GM18867 (cell line): ENCODE measurements around the gene CCL7.
"Not testable (repeated sequence)": the region's sequence is repeated elsewhere in the genome, so short reads cannot be mapped to it uniquely, and the experiment has no call there.

Experiments used
- ATAC-seq: cut with Tn5 transposase; IDR thresholded peaks from one replicate; pipeline ENCODE4 v1.9.1; 2021; ENCODE audit warnings: mild to moderate bottlenecking, moderate library complexity; ENCODE audit not compliant: unreplicated experiment

CCL7 gene

GRCh38 chr17:34269969-34270368 is at the start of gene CCL7:
Gene CCL7 (plus strand): TSS chr17:34270221. CDS start chr17:34270291, 70 bp downstream.
- ATAC-seq = no peak

GRCh38 chr17:34220752-34221395 is 49.1 kb upstream of the CCL7 start:
- no peak for ATAC-seq

DNA sequence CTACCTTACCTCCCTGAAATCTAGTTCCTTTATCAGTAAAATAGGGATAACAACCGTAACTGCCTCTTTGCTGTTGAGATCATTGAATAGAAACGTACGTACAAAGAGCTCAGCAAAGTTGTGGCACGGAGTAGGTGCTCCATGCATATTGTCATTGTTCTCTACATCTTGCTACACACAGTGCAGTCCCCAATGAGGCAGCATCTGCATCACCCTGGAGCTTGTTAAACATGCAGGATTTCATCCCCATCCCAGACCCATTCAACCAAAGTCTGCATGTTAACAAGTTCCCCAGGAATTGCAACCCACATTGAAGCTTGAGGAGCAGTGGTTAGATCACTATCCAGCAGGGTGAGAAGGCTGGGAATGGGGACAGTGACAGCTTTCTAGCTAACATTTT is 48.6 kb upstream of the CCL7 start:
- no peak for ATAC-seq

DNA sequence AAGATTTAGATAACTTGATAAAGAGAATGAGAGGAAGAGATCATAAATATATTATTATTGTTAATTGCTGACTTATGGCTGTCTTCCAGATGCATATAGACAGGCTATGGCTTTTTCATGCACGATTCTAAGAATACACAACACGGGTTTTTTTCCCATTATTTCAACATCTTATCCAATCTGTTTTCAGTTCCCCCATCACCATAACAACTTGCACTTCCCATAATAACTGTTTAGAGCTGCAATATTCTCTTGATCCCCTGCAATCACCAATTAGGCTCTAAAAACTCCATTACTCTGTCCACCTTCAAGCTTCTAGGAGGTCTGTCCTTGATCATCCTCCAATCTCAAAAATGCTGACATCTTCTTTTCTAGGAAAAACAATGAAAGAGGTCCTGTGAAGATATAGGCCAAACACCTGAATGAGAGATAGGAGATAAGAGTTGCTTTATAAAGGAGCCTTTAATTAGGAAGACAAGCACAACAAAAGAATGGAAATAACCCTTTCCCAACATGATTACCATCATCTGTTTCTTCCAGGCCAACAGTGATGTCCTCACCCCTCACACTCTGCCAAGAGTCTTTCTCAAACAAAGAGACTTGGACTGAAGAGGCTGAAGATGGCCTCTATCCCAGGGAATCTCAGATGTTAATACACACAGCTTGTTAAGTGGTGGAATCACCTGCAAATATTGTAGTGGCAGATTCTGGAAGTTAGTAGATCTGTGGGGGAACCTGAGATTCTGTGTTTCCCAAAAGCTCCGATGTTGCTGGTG is 47.1 kb upstream of the CCL7 start:
- no peak for ATAC-seq

DNA sequence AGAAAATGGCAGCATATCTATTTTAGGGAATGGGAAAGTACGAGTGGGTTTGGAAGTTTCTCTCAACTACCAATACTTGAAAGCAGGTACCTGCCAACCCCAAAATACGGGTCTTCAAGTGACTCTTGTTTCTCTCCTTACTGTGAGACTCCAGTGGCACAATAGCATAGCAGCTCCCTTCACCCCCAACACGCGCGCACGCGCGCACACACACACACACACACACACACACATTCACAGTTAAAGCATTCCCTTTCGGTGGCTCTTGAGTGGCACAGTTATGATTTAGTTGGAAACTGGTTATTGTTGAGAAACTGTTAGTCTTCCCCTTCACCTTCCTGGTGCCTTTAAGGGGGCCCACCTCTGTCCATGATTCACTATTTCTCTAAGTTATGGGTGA is 45.0 kb upstream of the CCL7 start:
- ATAC-seq = no peak

GRCh38 chr17:34226011-34226743 is 43.8 kb upstream of the CCL7 start:
- no peak for ATAC-seq

DNA sequence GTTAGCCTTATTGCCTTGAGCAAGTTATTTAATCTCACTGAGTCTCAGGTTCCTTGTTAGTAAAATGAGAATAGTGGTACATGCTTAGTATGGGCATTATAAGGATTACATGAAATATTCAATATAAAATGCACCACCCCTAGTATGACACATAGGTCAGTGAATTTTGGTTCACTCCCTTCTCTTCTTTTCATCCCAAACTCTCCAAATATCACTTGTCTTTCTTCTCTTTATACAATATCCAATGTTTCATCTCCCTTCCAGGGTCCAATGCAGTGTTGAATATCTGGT is 43.3 kb upstream of the CCL7 start:
- no peak for ATAC-seq

DNA sequence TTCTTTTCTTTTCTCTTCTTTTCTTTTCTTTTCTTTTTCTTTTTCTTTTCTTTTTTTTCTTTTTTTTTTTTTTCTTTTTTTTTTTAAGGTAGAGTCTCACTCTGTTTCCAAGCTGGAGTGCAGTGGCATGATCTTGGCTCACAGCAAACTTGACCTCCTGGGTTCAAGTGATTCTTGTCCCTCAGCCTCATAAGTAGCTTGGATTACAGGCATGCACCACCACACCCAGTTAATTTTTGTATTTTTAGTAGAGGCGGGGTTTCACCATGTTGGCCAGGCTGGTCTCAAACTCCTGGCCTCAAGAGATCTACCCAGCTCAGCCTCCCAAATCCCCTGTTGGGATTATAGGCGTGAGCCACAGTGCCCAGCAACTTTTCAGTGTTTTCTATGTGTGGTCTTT is 42.7 kb upstream of the CCL7 start:
- ATAC-seq = not testable (repeated sequence)

DNA sequence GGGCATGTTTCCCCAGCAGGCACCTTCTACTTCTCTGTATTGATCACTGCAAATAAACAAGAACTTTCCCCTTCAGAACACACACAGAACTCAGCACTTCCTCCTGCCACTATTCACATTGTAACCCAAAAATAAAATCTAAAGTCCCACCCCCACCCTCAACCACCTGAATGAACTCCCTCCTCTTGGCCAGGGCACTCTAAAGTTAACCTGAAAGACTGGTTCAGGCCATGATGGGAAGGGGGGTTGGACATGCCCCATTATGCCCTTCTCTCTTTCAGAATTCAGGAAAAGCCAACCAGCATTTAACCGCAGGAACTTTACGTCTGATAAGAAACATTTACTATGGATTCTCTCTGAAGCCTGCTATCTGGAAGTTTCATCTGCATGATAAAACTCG is 42.3 kb upstream of the CCL7 start:
- no peak for ATAC-seq

DNA sequence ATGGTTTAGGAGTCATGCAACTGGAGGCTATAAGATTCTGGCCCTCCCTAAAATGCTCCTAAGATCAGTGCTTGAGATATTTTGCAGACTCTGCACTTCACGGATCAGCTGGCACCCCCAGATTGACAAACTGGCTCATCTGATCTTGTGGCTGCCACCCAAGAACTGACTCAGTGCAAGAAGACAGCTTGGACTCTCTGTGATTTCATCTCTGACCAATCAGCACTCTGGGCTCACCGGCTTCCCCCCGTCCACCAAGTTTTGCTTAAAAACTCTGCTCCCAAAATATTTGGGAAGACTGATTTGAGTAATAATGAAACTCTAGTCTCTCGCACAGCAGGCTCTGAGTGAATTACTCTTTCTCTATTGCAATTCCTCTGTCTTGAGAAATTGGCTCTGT is 41.2 kb upstream of the CCL7 start:
- ATAC-seq = no peak

- ATAC-seq = no peak
These were observed 39.7 kb upstream of the CCL7 start for GRCh38 chr17:34230342-34230741.

DNA sequence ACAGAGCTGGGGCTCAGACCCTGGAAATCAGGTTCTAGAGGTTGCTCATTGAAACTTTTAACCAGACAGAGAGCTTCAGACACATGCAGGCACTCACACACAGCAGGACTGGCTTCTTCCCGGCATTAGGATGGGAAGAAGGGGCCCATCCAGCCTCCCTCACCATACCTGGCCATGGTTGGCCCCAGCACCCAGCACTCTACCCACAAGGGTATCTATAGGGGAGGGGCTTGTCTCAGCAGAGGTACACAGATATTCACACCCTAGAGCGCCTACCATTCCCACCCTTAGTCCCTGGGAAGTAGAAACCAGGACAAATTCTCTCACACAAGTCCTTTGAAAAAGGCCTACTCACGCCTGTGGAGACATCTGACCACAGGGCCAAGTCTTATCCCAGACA is 35.4 kb upstream of the CCL7 start:
- no peak for ATAC-seq

- ATAC-seq = no peak
These were observed 34.5 kb upstream of the CCL7 start for GRCh38 chr17:34235389-34236028.

DNA sequence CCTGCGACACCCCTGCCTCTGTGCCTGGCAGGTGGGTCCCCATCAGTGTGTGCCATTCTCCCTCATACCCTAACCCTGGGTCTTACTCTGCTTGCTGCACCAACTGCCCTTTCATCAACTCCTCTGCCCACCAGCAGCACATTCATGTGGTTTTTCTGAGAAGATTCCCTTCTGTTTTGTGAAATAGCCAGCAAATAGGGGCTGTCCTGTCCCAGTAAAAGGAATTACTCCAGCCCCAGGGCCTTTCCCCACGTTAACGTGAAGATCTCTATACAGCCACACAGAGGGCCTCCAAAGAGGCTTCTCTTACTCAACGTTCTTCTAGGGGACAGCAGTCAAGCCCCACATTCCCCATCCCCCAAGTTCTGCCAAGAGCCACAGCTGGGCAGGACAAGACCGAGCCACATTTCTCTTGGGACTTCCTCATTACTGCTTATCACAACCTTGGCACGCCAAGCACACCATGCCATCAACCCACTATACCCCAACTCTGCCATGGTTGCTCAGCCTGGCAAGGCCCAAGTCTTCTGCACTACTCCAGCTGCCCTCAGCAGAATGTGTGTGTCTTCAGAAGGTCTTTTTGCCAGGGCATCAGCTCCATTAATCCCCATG is 33.6 kb upstream of the CCL7 start:
- ATAC-seq = no peak

DNA sequence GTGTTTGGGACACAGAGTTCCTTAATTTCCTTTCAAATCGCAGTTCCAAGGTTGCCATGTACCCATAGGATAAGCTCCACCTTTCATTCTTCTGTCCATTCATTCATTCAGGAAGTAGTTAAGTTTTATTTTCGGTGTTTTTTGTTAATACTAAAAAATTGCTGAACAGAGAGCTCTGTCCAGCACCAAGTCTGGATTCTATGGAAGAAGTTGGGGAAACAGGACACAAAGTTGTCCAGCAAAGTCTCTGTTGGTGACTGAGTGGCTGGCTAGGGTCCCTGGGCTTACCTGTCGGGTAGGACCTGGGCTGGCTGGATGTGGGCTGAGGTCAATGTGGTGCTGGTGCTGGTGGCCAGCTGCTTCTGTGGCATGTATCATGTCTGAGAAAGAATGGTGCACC is 32.6 kb upstream of the CCL7 start:
- ATAC-seq = no peak

GRCh38 chr17:34241062-34241461 is 29.0 kb upstream of the CCL7 start:
- ATAC-seq = no peak

GRCh38 chr17:34242587-34243363 is 27.2 kb upstream of the CCL7 start:
- ATAC-seq = no peak

DNA sequence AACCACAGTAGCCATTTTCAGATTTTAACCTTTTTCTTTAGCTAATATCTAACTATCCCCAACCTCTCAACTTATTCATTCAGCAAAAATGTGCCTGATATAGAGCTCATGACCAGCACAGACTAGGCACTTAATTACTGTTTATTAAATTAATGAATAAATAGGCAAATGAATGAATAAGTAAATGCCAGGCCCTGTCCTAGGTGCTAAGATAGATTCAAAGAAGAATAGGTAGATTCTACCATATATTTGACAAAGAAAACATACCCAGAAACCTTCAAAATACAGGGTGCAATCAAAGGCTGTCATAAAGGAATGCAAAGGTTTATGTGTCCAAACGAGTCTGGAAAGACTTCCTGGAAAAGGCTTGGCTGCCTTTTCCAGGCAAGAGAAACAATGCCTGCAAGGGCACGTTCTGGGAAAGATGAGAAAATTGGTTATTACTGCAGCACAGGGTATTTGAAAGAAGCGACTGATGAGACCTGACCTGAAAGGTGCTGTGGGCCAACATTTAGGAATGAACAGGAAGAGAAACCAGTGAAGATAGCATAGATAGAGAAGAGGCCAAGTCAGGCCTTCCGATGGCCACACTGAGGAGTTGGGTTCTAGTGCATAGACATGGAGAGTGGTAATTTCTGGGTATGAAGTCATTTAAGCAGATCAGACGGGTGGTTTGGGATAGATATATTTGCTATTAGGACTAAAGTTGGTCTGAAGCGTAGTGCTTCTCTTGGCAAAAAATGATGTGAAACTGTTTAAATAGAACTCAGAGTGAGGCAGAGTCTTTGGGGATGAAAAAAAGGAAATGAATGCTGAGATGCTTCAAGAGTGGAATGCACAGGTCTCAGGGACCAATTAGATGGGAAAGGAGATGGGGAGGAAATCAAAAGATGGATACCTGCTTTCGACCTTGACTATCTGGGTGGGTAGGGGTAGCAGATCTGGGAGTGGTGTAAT is 26.4 kb upstream of the CCL7 start:
- ATAC-seq = no peak

DNA sequence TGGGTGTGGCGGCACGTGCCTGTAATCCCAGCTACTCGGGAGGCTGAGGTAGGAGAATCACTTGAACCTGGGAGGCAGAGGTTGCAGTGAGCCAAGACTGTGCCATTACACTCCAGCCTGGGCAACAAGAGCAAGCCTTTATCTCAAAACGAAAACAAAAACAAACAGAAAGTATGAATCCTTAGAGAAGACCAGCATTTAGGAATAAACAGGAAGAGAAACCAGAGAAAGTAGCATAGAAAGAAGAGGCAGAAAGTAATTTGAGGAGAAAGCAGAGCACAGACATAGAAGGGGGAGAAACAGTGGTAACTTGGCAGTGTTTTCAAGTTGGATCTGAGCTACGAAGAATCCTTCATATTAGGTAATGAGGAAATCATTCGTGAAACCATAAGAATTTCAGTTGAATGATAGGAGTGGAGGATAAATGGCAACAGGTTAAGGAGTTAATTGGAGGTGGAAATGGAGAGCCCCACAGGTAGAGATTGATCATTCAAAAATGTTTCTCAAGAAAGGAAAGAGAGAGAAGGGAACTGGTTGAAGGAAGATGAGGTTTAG is 24.6 kb upstream of the CCL7 start:
- ATAC-seq = no peak
